ENCODE data around the gene ZBTB40.

DNA sequence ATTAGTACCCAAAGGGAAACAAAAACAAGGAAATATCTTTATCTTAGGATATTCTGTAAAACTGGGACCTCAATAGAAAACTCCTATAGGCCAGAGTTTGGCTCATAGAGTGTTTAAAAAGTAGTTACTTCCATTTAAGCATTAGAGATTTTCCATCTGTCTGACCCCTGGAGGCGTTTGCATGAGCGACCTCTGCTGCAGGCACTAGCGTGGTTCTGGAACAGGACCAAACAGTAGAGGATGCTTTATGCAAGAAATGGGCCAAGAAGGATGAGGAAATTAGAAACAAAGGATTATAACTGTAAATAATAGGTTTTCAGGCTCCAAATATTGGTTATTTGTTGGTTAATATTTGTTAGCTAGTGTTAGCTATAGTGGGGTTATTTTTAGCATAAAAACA lies 5.7 kb downstream of the ZBTB40 start:
- TF ChIP-seq, protein P1, sequence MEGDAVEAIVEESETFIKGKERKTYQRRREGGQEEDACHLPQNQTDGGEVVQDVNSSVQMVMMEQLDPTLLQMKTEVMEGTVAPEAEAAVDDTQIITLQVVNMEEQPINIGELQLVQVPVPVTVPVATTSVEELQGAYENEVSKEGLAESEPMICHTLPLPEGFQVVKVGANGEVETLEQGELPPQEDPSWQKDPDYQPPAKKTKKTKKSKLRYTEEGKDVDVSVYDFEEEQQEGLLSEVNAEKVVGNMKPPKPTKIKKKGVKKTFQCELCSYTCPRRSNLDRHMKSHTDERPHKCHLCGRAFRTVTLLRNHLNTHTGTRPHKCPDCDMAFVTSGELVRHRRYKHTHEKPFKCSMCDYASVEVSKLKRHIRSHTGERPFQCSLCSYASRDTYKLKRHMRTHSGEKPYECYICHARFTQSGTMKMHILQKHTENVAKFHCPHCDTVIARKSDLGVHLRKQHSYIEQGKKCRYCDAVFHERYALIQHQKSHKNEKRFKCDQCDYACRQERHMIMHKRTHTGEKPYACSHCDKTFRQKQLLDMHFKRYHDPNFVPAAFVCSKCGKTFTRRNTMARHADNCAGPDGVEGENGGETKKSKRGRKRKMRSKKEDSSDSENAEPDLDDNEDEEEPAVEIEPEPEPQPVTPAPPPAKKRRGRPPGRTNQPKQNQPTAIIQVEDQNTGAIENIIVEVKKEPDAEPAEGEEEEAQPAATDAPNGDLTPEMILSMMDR (IDR thresholded peaks at IDR 0.05; ENCODE audit: insufficient read depth, low read length, poor library complexity, severe bottlenecking): no peak
- no peak for TF ChIP-seq EZH2phosphoT487 (conservative IDR thresholded peaks at IDR 0.05; ENCODE audit: low read length)
